ENCODE results near the gene SET. TPM values are rescaled to one million over a fixed set of nuclear protein-coding genes. Genes with fewer than 3 reads are reported as not detected.

SET gene
- total RNA-seq, 2 experiments from 2014 or later, result 598 to 701 TPM

GRCh38 chr9:128651798-128652197, 37.2 kb upstream of the SET start:
- Histone ChIP-seq H3K9me3 (ENCODE audit: low read length) (no peaks in the 10 kb centered on the region), H3K4me1 (ENCODE audit: insufficient read depth, low read length, poor library complexity, severe bottlenecking) (peaks cover 17% of the 10 kb centered on the region), H4K20me1 (ENCODE audit: insufficient read depth, low read length) (no peaks in the 10 kb centered on the region), H3K9me2 (ENCODE audit: insufficient read depth, low read length) (no peaks in the 10 kb centered on the region), H3K27ac (ENCODE audit: low read depth, low read length, poor library complexity, severe bottlenecking) (no peak overlapping the region), H3K79me2 (ENCODE audit: insufficient read depth, low read depth, low read length) (no peaks in the 10 kb centered on the region), H3K4me2 (ENCODE audit: low read length) (no peak overlapping the region), H3K36me3 (ENCODE audit: insufficient read depth, low read length) (no peaks in the 10 kb centered on the region), H2AFZ (ENCODE audit: low read length) (no peak overlapping the region), H3K4me3 (ENCODE audit: low read depth, low read length, poor library complexity, severe bottlenecking) (no peak overlapping the region)
- TF ChIP-seq, protein P1, sequence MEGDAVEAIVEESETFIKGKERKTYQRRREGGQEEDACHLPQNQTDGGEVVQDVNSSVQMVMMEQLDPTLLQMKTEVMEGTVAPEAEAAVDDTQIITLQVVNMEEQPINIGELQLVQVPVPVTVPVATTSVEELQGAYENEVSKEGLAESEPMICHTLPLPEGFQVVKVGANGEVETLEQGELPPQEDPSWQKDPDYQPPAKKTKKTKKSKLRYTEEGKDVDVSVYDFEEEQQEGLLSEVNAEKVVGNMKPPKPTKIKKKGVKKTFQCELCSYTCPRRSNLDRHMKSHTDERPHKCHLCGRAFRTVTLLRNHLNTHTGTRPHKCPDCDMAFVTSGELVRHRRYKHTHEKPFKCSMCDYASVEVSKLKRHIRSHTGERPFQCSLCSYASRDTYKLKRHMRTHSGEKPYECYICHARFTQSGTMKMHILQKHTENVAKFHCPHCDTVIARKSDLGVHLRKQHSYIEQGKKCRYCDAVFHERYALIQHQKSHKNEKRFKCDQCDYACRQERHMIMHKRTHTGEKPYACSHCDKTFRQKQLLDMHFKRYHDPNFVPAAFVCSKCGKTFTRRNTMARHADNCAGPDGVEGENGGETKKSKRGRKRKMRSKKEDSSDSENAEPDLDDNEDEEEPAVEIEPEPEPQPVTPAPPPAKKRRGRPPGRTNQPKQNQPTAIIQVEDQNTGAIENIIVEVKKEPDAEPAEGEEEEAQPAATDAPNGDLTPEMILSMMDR (conservative IDR thresholded peaks at IDR 0.05; ENCODE audit: low read length), result no peak
- no peak for TF ChIP-seq EZH2phosphoT487 (IDR thresholded peaks at IDR 0.05; ENCODE audit: borderline replicate concordance, low read depth, low read length)
- CTCF ChIA-PET (ENCODE audit: unreplicated experiment), result no interaction called here
- no peak for DNase-seq (ENCODE audit: low spot score)
- BruUV-seq (replicated peaks), result no TSS peak
- intact Hi-C loops (cut with micrococcal nuclease; ENCODE audit: unreplicated experiment), result no loop called here
- POLR2A ChIA-PET, result interaction anchor here (0.6 to 0.7 kb wide), 2 partner anchors 8 to 115 kb away, joined by 3 read pairs; no protein-coding TSS in a partner anchor

- no peak for DNase-seq (ENCODE audit: low spot score)
- Histone ChIP-seq H3K9me2 (ENCODE audit: insufficient read depth, low read length) (no peaks in the 10 kb centered on the region), H3K9me3 (ENCODE audit: low read length) (no peaks in the 10 kb centered on the region), H3K4me2 (ENCODE audit: low read length) (no peak overlapping the region), H2AFZ (ENCODE audit: low read length) (no peak overlapping the region), H3K27ac (ENCODE audit: low read depth, low read length, poor library complexity, severe bottlenecking) (no peak overlapping the region), H3K36me3 (ENCODE audit: insufficient read depth, low read length) (no peaks in the 10 kb centered on the region), H3K4me3 (ENCODE audit: low read depth, low read length, poor library complexity, severe bottlenecking) (no peak overlapping the region), H3K4me1 (ENCODE audit: insufficient read depth, low read length, poor library complexity, severe bottlenecking) (peaks cover 16% of the 10 kb centered on the region), H4K20me1 (ENCODE audit: insufficient read depth, low read length) (no peaks in the 10 kb centered on the region), H3K79me2 (ENCODE audit: insufficient read depth, low read depth, low read length) (no peaks in the 10 kb centered on the region)
- no peak for TF ChIP-seq EZH2phosphoT487 (IDR thresholded peaks at IDR 0.05; ENCODE audit: borderline replicate concordance, low read depth, low read length)
- TF ChIP-seq, protein P1 (conservative IDR thresholded peaks at IDR 0.05; ENCODE audit: low read length), result no peak
- ChIA-PET CTCF (ENCODE audit: unreplicated experiment) (no interaction called here), POLR2A (interaction anchor here (0.6 to 1.9 kb wide), 3 partner anchors 10 to 30 kb away, joined by 3 to 8 read pairs (median 5); no protein-coding TSS in a partner anchor)
- BruUV-seq (replicated peaks), result no TSS peak
- intact Hi-C loops (cut with micrococcal nuclease; ENCODE audit: unreplicated experiment), result no loop called here
Measured at GRCh38 chr9:128653908-128654307, 35.1 kb upstream of the SET start.

DNA sequence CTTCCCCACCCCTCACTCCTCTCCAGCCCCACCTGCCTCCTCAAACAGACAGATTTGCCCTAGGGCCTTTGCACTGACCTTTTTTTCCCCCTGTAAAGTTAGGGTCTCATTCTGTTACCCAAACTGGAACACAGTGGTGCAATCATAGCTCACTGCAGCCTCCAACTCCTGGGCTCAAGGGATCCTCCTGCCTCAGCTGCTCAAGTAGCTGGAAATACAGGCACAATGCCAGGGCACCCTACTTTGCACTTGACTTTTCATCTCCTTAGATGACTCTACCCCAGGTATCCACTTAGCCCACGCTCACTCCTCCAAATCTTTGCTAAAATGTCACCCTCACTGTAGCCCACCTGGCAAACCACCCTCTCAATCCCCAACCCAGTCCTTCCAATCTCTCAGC, 34.5 kb upstream of the SET start:
- no peak for TF ChIP-seq EZH2phosphoT487 (IDR thresholded peaks at IDR 0.05; ENCODE audit: borderline replicate concordance, low read depth, low read length)
- TF ChIP-seq, protein P1 (conservative IDR thresholded peaks at IDR 0.05; ENCODE audit: low read length), result no peak
- H3K79me2 ChIP-seq (ENCODE audit: insufficient read depth, low read depth, low read length), result no peaks in the 10 kb centered on the region
- H3K27ac ChIP-seq (ENCODE audit: low read depth, low read length, poor library complexity, severe bottlenecking), result no peak overlapping the region
- POLR2A ChIA-PET, result interaction anchor here (0.7 to 1.9 kb wide), 5 partner anchors 8 to 39 kb away, joined by 3 to 8 read pairs (median 5); no protein-coding TSS in a partner anchor
- no peaks in the 10 kb centered on the region for H4K20me1 ChIP-seq (ENCODE audit: insufficient read depth, low read length)
- no peaks in the 10 kb centered on the region for H3K9me3 ChIP-seq (ENCODE audit: low read length)
- no TSS peak for BruUV-seq (replicated peaks)
- intact Hi-C loops (cut with micrococcal nuclease; ENCODE audit: unreplicated experiment), result no loop called here
- H3K36me3 ChIP-seq (ENCODE audit: insufficient read depth, low read length), result no peaks in the 10 kb centered on the region
- no peak overlapping the region; the same call in 1 of the 2 replicates for H3K4me2 ChIP-seq (ENCODE audit: low read length)
- H3K9me2 ChIP-seq (ENCODE audit: insufficient read depth, low read length), result no peaks in the 10 kb centered on the region
- DNase-seq (ENCODE audit: low spot score), result no peak
- CTCF ChIA-PET (ENCODE audit: unreplicated experiment), result no interaction called here
- H3K4me3 ChIP-seq (ENCODE audit: low read depth, low read length, poor library complexity, severe bottlenecking), result no peak overlapping the region
- H3K4me1 ChIP-seq (ENCODE audit: insufficient read depth, low read length, poor library complexity, severe bottlenecking), result peaks cover 12% of the 10 kb centered on the region
- no peak overlapping the region for H2AFZ ChIP-seq (ENCODE audit: low read length)

All from OCI-LY7 (cell line).